ENCODE data around the gene ZBTB20. TPM values are rescaled to one million over a fixed set of nuclear protein-coding genes. Genes with fewer than 3 reads are reported as not detected.

Gene ZBTB20
- total and polyA plus RNA-seq, 10 of the 15 experiments (the other 5 are each of a cell fraction or from before 2014, with no cell fraction given) = 0.20 to 5.5 (median 2.2) TPM

GRCh38 chr3:115085197-115085865 lies 61.8 kb downstream of the ZBTB20 start:
- DNase-seq (ENCODE audit: low read depth, low spot score) (no peak), ATAC-seq (no peak), FAIRE-seq (no peak)
- H3K9me3 ChIP-seq (replicated peaks; ENCODE audit: control insufficient read depth, insufficient read depth, low read length) = no peaks in the 10 kb centered on the region
- in situ Hi-C loops (cut with MboI) (loop anchor here (10.0 kb wide), 1 partner anchor 261 kb away; no protein-coding TSS in a partner anchor), intact Hi-C loops (cut with micrococcal nuclease; ENCODE audit: unreplicated experiment) (no loop called here)
- H3K9ac ChIP-seq (ENCODE audit: control insufficient read depth, insufficient read depth, low read length) = no peak overlapping the region
- H3K4me1 ChIP-seq (ENCODE audit: control insufficient read depth, insufficient read depth, low read length) = no peaks in the 10 kb centered on the region
- H3K36me3 ChIP-seq (ENCODE audit: control insufficient read depth in 2 of 2, insufficient read depth in 2 of 2, low read length in 1 of 2) = no peaks in the 10 kb centered on the region
- no peak overlapping the region for H3K4me2 ChIP-seq (ENCODE audit: control insufficient read depth, insufficient read depth)
- no peaks in the 10 kb centered on the region for H4K20me1 ChIP-seq (ENCODE audit: control insufficient read depth, insufficient read depth)
- CTCF ChIA-PET = interaction anchor here (0.9 to 1.8 kb wide), 4 partner anchors 9 to 588 kb away, joined by 3 to 11 read pairs (median 4); no protein-coding TSS in a partner anchor
- no peak for TF ChIP-seq TARDBP (IDR thresholded peaks at IDR 0.05; ENCODE audit: borderline replicate concordance)
- TF ChIP-seq YBX1 (IDR thresholded peaks at IDR 0.05) = no peak
- TF ChIP-seq NFIC (IDR thresholded peaks at IDR 0.05; ENCODE audit: low read depth, low read length) = no peak
- POLR2A ChIA-PET = no interaction called here
- H3K27me3 ChIP-seq (replicated peaks in 1 of 2; ENCODE audit: control insufficient read depth in 2 of 2, insufficient read depth in 2 of 2, low read length in 1 of 2) = no peaks in the 10 kb centered on the region
- H3K79me2 ChIP-seq (ENCODE audit: control insufficient read depth, insufficient read depth, low read length) = no peaks in the 10 kb centered on the region
- no peak overlapping the region for H3K4me3 ChIP-seq
- SMC1A ChIA-PET (ENCODE audit: uncharacterized antibody, unreplicated experiment) = interaction anchor here (0.7 to 1.6 kb wide), 4 partner anchors 60 to 335 kb away, joined by 3 read pairs; no protein-coding TSS in a partner anchor
- WGBS (ENCODE audit: insufficient coverage, insufficient replicate concordance, low lambda C conversion rate, missing lambda C conversion rate) = 100% methylated on average over 2 of the region's 2 CpGs
- H3K27ac ChIP-seq (ENCODE audit: control insufficient read depth, insufficient read depth) = no peak overlapping the region
- BruUV-seq (replicated peaks) = no TSS peak
- no peak overlapping the region for H2AFZ ChIP-seq (ENCODE audit: control insufficient read depth, low read depth, low read length)
- RAD21 ChIA-PET (ENCODE audit: unreplicated experiment) = interaction anchor here (1.0 kb wide), 1 partner anchor 79 kb away, joined by 3 read pairs; no protein-coding TSS in a partner anchor

GRCh38 chr3:115084686-115085085 lies 62.4 kb downstream of the ZBTB20 start:
- 98% methylated on average over 4 of the region's 4 CpGs for WGBS (ENCODE audit: insufficient coverage, insufficient replicate concordance, low lambda C conversion rate, missing lambda C conversion rate)
- in situ Hi-C loops (cut with MboI) (loop anchor here (10.0 kb wide), 1 partner anchor 260 kb away; no protein-coding TSS in a partner anchor), intact Hi-C loops (cut with micrococcal nuclease; ENCODE audit: unreplicated experiment) (no loop called here)
- Histone ChIP-seq H3K4me2 (ENCODE audit: control insufficient read depth, insufficient read depth) (no peak overlapping the region), H3K27ac (ENCODE audit: control insufficient read depth, insufficient read depth) (no peak overlapping the region), H3K79me2 (ENCODE audit: control insufficient read depth, insufficient read depth, low read length) (no peaks in the 10 kb centered on the region), H3K27me3 (replicated peaks in 1 of 2; ENCODE audit: control insufficient read depth in 2 of 2, insufficient read depth in 2 of 2, low read length in 1 of 2) (no peaks in the 10 kb centered on the region), H2AFZ (ENCODE audit: control insufficient read depth, low read depth, low read length) (no peak overlapping the region), H3K36me3 (ENCODE audit: control insufficient read depth in 2 of 2, insufficient read depth in 2 of 2, low read length in 1 of 2) (no peaks in the 10 kb centered on the region), H4K20me1 (ENCODE audit: control insufficient read depth, insufficient read depth) (no peaks in the 10 kb centered on the region), H3K9me3 (replicated peaks; ENCODE audit: control insufficient read depth, insufficient read depth, low read length) (no peaks in the 10 kb centered on the region), H3K4me3 (no peak overlapping the region), H3K4me1 (ENCODE audit: control insufficient read depth, insufficient read depth, low read length) (no peaks in the 10 kb centered on the region), H3K9ac (ENCODE audit: control insufficient read depth, insufficient read depth, low read length) (no peak overlapping the region)
- ATAC-seq (no peak), FAIRE-seq (no peak), DNase-seq (ENCODE audit: low read depth, low spot score) (no peak)
- no TSS peak for BruUV-seq (replicated peaks)
- ChIA-PET RAD21 (ENCODE audit: unreplicated experiment) (no interaction called here), POLR2A (no interaction called here), SMC1A (ENCODE audit: uncharacterized antibody, unreplicated experiment) (interaction anchor here (0.7 to 1.1 kb wide), 2 partner anchors 259 to 334 kb away, joined by 3 read pairs; no protein-coding TSS in a partner anchor), CTCF (interaction anchor here (0.9 to 1.8 kb wide), 4 partner anchors 9 to 588 kb away, joined by 3 to 11 read pairs (median 4); no protein-coding TSS in a partner anchor)
- no peak for TF ChIP-seq SPI1 (IDR thresholded peaks at IDR 0.05; ENCODE audit: borderline replicate concordance, insufficient read depth, low read depth, low read length)
